Heart right ventricle (tissue), 16 donors: ENCODE measurements around the gene RTL3. TPM values are rescaled to one million over a fixed set of nuclear protein-coding genes. Genes with fewer than 3 reads are reported as not detected.

Experiments used
- ATAC-seq, 8 donors: fragments of 200-7000 bp; cut with Tn5 transposase; one replicate each; pipeline ENCODE4 v1.9.1; 2020; ENCODE audit warnings: mild to moderate bottlenecking in 8 of 8, moderate library complexity in 8 of 8, moderate number of reproducible peaks in 1 of 8
- DNase-seq, 2 donors: peaks; one replicate each; pipeline ENCODE4 v3.0.0-alpha.2; 2020
- H3K27ac ChIP-seq, 10 donors: fragments of 200-600 bp; sonication (generic) in 2 of 10; one replicate each; pipeline versions ENCODE4 v1.5.0 to v1.8.0; 2020 to 2022; ENCODE audit warnings: mild to moderate bottlenecking in 3 of 10
- H3K27me3 ChIP-seq, 7 donors: fragments of 200-600 bp; one replicate each; pipeline ENCODE4 v1.8.0; 2021 to 2022; ENCODE audit warnings: mild to moderate bottlenecking in 2 of 7
- H3K36me3 ChIP-seq, 9 donors: fragments of 200-600 bp; sonication (generic) in 1 of 9; one replicate each; pipeline versions ENCODE4 v1.5.0 to v1.8.0; 2020 to 2022; ENCODE audit warnings: mild to moderate bottlenecking in 2 of 9
- H3K4me1 ChIP-seq, 9 donors: fragments of 200-600 bp; sonication (generic) in 1 of 9; one replicate each; pipeline versions ENCODE4 v1.5.0 to v1.8.0; 2020 to 2022; ENCODE audit warnings: mild to moderate bottlenecking in 4 of 9
- H3K4me3 ChIP-seq, 10 donors: fragments of 200-600 bp; sonication (generic) in 2 of 10; one replicate each; pipeline versions ENCODE4 v1.5.0 to v1.8.0; 2020 to 2022; ENCODE audit warnings: mild to moderate bottlenecking in 7 of 10, moderate library complexity in 2 of 10
- H3K9me3 ChIP-seq, 11 donors: fragments of 200-600 bp in 10 of 11; sonication (generic) in 2 of 11; one replicate each; pipeline versions ENCODE4 v1.5.0 to v1.8.0; 2013 to 2022; ENCODE audit warnings: mild to moderate bottlenecking in 2 of 11, control low read depth in 1 of 11, moderate library complexity in 1 of 11
- WGBS, 2 donors: extraction: QIAGEN DNeasy Blood & Tissue Kit; methylation state at CpG; one replicate each; pipeline ENCODE4 v1.1.7; 2013; ENCODE audit warnings: inconsistent platforms in 1 of 2; 5-methylcytosine and 5-hydroxymethylcytosine counted together
- intact Hi-C, 10 donors: fragments of 100-400 bp; cut with DNase I; formaldehyde crosslinking; loops; one replicate each; pipeline versions ENCODE4 v1.11.1 to v1.14.2; 2022
- polyA plus RNA-seq, 2 donors: library from polyadenylated mRNA; stranded (reverse); fragments of 200-250 nt; gene quantifications; one replicate each; pipeline ENCODE4 v1.2.3, GENCODE V29; 2013
- total RNA-seq, 10 donors: library from RNA; stranded (reverse); fragmentation: NEBNext Ultra II Directional in 3 of 10; extraction: Animal tissue kit (Norgen Biotek cat#: 25700) in 3 of 10; gene quantifications; one replicate each; pipeline versions ENCODE4 v1.2.1 to v1.2.4, GENCODE V29; 2021 to 2023
- TF ChIP-seq, protein P1 (sequence below), 9 donors: fragments of 200-600 bp; sonication (generic) in 2 of 9; IDR thresholded peaks; one replicate each; pipeline versions ENCODE4 v1.5.0 to v1.8.0; 2021 to 2022; ENCODE audit warnings: antibody characterized with exemption in 9 of 9, mild to moderate bottlenecking in 5 of 9, moderate library complexity in 1 of 9
- donor health status: Arrhythmogenic right ventricular cardiomyopathy.
- donor health status: ischemic (EF 13 %, LVEDD 7.1; RV severe dilation, severe dysfunction).
- donor health status: healthy with polysubstance abuse.
- donor health status: DM: no; HTN: yes; CAD: no.
- donor health status: DM: no; HTN: no; CAD: no.
- donor health status: ischemic (EF 25% LVEDD 6.9; RV normal size, moderate dysfunction).
- donor health status: ischemic (EF 25% LVEDD 5.7; RV mildly dilated, moderate dysfunction).
- donor health status: healthy.
- donor health status: DM: yes; HTN: yes; CAD: no.
- donor health status: Ischemic cardiomyopathy.
- donor health status: ischemic (EF 35%, LVEDD 5.7; RV mildly dilated, moderate dysfunction).
- donor health status: nonischemic (EF 11% LVEDD 7.7; RV severe dilation, severe dysfunction).
- donor health status: DM: yes; HTN: yes; CAD: no.
- donor health status: PGD.
- donor health status: ischemic (EF 29% LVEDD 5.4; RV normal size, mild dysfunction).
- donor health status: nonischemic (EF 23%, LVEDD 6.1; RV moderate dilation, normal function).

Gene RTL3
- total and polyA plus RNA-seq, 12 donors = 0.01 to 0.59 (median 0.19) TPM; not detected in 5

DNA sequence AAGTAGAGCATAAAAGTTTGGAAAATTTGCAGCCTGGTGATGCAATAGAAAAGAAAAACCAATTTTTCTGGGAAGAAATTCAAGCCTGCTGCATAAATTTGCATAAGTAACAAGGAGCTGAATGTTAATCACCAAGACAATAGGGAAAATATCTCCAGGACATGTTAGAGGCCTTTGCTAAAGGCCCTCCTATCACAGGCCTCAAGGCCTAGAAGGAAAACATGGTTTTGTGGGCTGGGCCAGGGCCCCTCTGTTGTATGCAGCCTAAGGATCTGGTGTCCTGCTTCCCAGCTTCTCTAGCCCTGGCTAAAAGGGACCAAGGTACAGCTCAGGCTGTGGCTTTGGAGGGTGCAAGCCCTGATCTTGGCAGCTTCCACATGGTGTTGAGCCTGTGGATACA, 6.2 kb upstream of the RTL3 start:
- no peaks in the 10 kb centered on the region for H3K9me3 ChIP-seq
- no peaks in the 10 kb centered on the region for H3K4me1 ChIP-seq
- ATAC-seq = no peak
- intact Hi-C loops = no loop called here
- no peak overlapping the region for H3K27ac ChIP-seq
- no peaks in the 10 kb centered on the region for H3K36me3 ChIP-seq
- no peak overlapping the region for H3K4me3 ChIP-seq
- no peak for DNase-seq
- TF ChIP-seq, protein P1, sequence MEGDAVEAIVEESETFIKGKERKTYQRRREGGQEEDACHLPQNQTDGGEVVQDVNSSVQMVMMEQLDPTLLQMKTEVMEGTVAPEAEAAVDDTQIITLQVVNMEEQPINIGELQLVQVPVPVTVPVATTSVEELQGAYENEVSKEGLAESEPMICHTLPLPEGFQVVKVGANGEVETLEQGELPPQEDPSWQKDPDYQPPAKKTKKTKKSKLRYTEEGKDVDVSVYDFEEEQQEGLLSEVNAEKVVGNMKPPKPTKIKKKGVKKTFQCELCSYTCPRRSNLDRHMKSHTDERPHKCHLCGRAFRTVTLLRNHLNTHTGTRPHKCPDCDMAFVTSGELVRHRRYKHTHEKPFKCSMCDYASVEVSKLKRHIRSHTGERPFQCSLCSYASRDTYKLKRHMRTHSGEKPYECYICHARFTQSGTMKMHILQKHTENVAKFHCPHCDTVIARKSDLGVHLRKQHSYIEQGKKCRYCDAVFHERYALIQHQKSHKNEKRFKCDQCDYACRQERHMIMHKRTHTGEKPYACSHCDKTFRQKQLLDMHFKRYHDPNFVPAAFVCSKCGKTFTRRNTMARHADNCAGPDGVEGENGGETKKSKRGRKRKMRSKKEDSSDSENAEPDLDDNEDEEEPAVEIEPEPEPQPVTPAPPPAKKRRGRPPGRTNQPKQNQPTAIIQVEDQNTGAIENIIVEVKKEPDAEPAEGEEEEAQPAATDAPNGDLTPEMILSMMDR (IDR thresholded peaks at IDR 0.05) = no peak
- peaks cover 0 to 9% (median 0%) of the 10 kb centered on the region in 7 donors for H3K27me3 ChIP-seq

DNA sequence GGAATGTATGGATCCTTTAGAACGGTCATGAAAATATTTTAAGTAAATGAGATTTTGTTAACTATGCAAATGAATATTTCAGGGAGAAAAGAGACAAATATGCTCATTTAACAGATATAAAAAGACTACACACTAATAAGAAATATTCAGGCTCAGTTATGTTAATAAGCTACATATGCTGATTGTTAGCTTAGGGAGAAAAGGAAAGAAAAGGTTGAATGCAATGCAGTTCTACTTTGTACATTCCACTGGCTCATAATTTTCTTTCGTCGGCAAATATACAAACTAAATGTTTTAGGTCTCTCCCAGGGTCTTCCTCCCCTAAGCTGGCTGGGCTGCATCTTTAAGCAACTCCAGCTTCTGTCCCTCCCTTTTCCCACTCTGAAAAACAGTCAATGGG, 2.7 kb upstream of the RTL3 start:
- no peak for ATAC-seq
- H3K27ac ChIP-seq = no peak overlapping the region

DNA sequence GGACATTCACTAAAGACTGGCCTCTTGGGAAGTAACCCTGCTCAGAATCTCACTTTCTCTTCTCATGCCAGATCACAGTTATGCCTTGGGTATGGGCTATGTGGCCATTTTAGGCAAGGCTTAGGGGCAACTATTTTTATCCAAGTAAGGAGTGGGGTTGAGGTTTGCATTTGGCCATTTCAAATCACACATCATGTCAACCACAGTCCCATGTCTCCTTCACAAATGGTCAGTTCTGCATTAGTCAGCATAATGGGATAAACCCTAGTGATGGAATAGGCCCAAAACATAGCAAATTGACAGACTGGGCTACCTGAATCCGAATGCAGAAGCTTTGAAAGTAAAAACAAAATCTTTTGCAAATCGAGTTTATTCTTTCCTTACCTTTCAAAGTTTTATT, 827 bp upstream of the RTL3 start:
- ATAC-seq = no peak
- DNase-seq = no peak
- H3K27ac ChIP-seq = no peak overlapping the region

More for the DNA sequence above, 2.7 kb upstream of the RTL3 start:
- TF ChIP-seq, protein P1 (IDR thresholded peaks at IDR 0.05) = no peak
- intact Hi-C loops = no loop called here
- Histone ChIP-seq H3K36me3 (no peaks in the 10 kb centered on the region), H3K27me3 (peaks cover 0 to 3% (median 0%) of the 10 kb centered on the region in 7 donors), H3K4me1 (no peaks in the 10 kb centered on the region), H3K4me3 (no peak overlapping the region), H3K9me3 (no peaks in the 10 kb centered on the region)
- 71 to 92% methylated on average over 3 of the region's 3 CpGs for WGBS, 2 donors
- no peak for DNase-seq

DNA sequence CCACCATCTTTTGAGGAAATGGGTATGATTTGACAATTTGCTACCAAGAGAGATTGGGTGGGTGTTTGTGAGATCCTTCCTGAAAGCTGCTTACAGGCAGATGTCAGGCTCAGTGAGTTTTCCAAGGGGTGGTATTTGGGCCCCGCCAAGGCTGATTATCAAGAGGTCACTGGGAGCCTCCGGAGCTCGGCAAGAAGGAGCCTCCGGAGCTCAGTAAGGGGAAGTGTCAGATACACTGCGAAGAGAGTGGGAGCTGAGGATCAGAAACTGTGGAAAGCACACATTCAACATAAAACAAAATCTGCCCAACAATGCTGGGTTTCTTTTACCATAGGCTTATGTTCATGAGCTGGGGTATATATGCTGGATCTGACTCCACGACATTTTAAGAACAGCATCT, 714 bp downstream of the RTL3 start:
- Histone ChIP-seq H3K4me1 (peaks cover 0 to 6% (median 0%) of the 10 kb centered on the region in 9 donors), H3K9me3 (no peaks in the 10 kb centered on the region), H3K27me3 (peaks cover 0 to 7% (median 0%) of the 10 kb centered on the region in 7 donors), H3K36me3 (no peaks in the 10 kb centered on the region), H3K4me3 (peak overlapping the region in 2 of 10 donors; percentile 8 to 15), H3K27ac (peak overlapping the region in 1 of 10 donors; percentile 22)
- intact Hi-C loops = no loop called here
- no peak for ATAC-seq
- TF ChIP-seq, protein P1 (IDR thresholded peaks at IDR 0.05) = no peak
- no peak for DNase-seq
- WGBS, 2 donors = 57 to 66% methylated on average over 6 of the region's 6 CpGs

More for the DNA sequence above, 827 bp upstream of the RTL3 start:
- TF ChIP-seq, protein P1 (IDR thresholded peaks at IDR 0.05) = no peak
- WGBS, 2 donors = 69 to 74% methylated on average over 2 of the region's 2 CpGs
- Histone ChIP-seq H3K27me3 (peaks cover 0 to 7% (median 0%) of the 10 kb centered on the region in 7 donors), H3K4me1 (no peaks in the 10 kb centered on the region), H3K4me3 (no peak overlapping the region), H3K9me3 (no peaks in the 10 kb centered on the region), H3K36me3 (no peaks in the 10 kb centered on the region)
- intact Hi-C loops = no loop called here
